Liver (tissue), 9 donors: ENCODE results near the gene CCER1. TPM values are rescaled to one million over a fixed set of nuclear protein-coding genes. Genes with fewer than 3 reads are reported as not detected.

ENCODE experiments used
- DNase-seq: peaks from one replicate; pipeline ENCODE4 v3.0.0-alpha.2; 2017; ENCODE audit warnings: low spot score
- H3K27ac ChIP-seq, 2 donors: one replicate each; pipeline ENCODE4 v1.7.0; 2013; ENCODE audit warnings: inconsistent platforms in 2 of 2, low read length in 2 of 2, control low read depth in 1 of 2, low read depth in 1 of 2, mild to moderate bottlenecking in 1 of 2
- H3K27me3 ChIP-seq, 4 donors: one replicate each; pipeline versions ENCODE4 v1.6.1 to v1.7.0; 2013; ENCODE audit warnings: low read length in 3 of 4, inconsistent platforms in 1 of 4, mild to moderate bottlenecking in 1 of 4, moderate library complexity in 1 of 4; ENCODE audit not compliant: control insufficient read depth in 4 of 4, insufficient read depth in 4 of 4
- H3K36me3 ChIP-seq, 4 donors: one replicate each; pipeline versions ENCODE4 v1.6.1 to v1.7.0; 2013; ENCODE audit warnings: low read length in 3 of 4, mild to moderate bottlenecking in 3 of 4, low read depth in 1 of 4, moderate library complexity in 1 of 4; ENCODE audit not compliant: control insufficient read depth in 4 of 4, insufficient read depth in 3 of 4
- H3K4me1 ChIP-seq, 4 donors: one replicate each; pipeline versions ENCODE4 v1.6.1 to v1.7.0; 2013; ENCODE audit warnings: low read length in 3 of 4, mild to moderate bottlenecking in 3 of 4, moderate library complexity in 1 of 4; ENCODE audit not compliant: control insufficient read depth in 4 of 4, insufficient read depth in 4 of 4
- H3K4me3 ChIP-seq, 3 donors: one replicate each; pipeline versions ENCODE4 v1.6.1 to v1.7.0; 2013; ENCODE audit warnings: low read length in 3 of 3, control low read depth in 1 of 3, low read depth in 1 of 3, mild to moderate bottlenecking in 1 of 3
- H3K9ac ChIP-seq, 2 donors: one replicate each; pipeline ENCODE4 v1.7.0; 2013; ENCODE audit warnings: low read length in 2 of 2, mild to moderate bottlenecking in 2 of 2, moderate library complexity in 2 of 2, control low read depth in 1 of 2, low read depth in 1 of 2
- H3K9me3 ChIP-seq, 4 donors: one replicate each; pipeline versions ENCODE4 v1.6.1 to v1.7.0; 2013; ENCODE audit warnings: low read length in 3 of 4; ENCODE audit not compliant: control insufficient read depth in 4 of 4
- EGR1 ChIP-seq, 2 donors: IDR thresholded peaks; 2 replicates each; pipeline ENCODE4 v1.6.1; 2016 to 2018; ENCODE audit warnings: antibody characterized with exemption in 2 of 2, low read depth in 2 of 2
- FOXA1 ChIP-seq: IDR thresholded peaks from 2 replicates; pipeline ENCODE4 v1.6.1; 2016; ENCODE audit warnings: antibody characterized with exemption
- FOXA2 ChIP-seq: IDR thresholded peaks from 2 replicates; pipeline ENCODE4 v1.6.1; 2016; ENCODE audit warnings: antibody characterized with exemption
- HNF4G ChIP-seq: IDR thresholded peaks from 2 replicates; pipeline ENCODE4 v1.6.1; 2016; ENCODE audit warnings: antibody characterized with exemption
- NR2F2 ChIP-seq: IDR thresholded peaks from 2 replicates; pipeline ENCODE4 v1.6.1; 2016; ENCODE audit warnings: antibody characterized with exemption
- RAD21 ChIP-seq, 2 donors: IDR thresholded peaks; 2 replicates each; pipeline ENCODE4 v1.6.1; 2016; ENCODE audit warnings: antibody characterized with exemption in 2 of 2, mild to moderate bottlenecking in 2 of 2
- REST ChIP-seq: IDR thresholded peaks from 2 replicates; pipeline ENCODE4 v1.6.1; 2016; ENCODE audit warnings: antibody characterized with exemption, mild to moderate bottlenecking
- SP1 ChIP-seq: IDR thresholded peaks from 2 replicates; pipeline ENCODE4 v1.6.1; 2018; ENCODE audit warnings: antibody characterized with exemption, mild to moderate bottlenecking
- ZBTB33 ChIP-seq: IDR thresholded peaks from 2 replicates; pipeline ENCODE4 v1.6.1; 2016; ENCODE audit warnings: antibody characterized with exemption
- WGBS: extraction: QIAGEN DNeasy Blood & Tissue Kit; methylation state at CpG from one replicate; pipeline ENCODE4 v1.1.7; 2013; 5-methylcytosine and 5-hydroxymethylcytosine counted together
- polyA plus RNA-seq, 2 donors: library from polyadenylated mRNA; stranded (reverse) in 1 of 2; unstranded in 1 of 2; fragments of 200-250 nt in 1 of 2; fragments of >200 nt in 1 of 2; fragmentation: Nextera tagmentation in 1 of 2; extraction: Ambion mirVana in 1 of 2; gene quantifications; one replicate each; pipeline versions ENCODE4 v1.2.1 to v1.2.3, GENCODE V29; 2013 to 2015
- total RNA-seq, 2 donors: library from RNA; depleted of rRNA; stranded (reverse); fragments of >200 nt; gene quantifications; one replicate each; pipeline ENCODE4 v1.2.3, GENCODE V29; 2014
- TF ChIP-seq, protein P1 (sequence below): IDR thresholded peaks from 2 replicates; pipeline ENCODE4 v1.6.1; 2016; ENCODE audit warnings: antibody characterized with exemption
- donor health status: healthy.
- donor health status: healthy.
- donor health status: healthy.
- donor health status: healthy.
- donor health status: healthy.

Gene CCER1
- total and polyA plus RNA-seq, 4 donors: not detected

GRCh38 chr12:90970911-90971310 is 15.9 kb upstream of the CCER1 start:
- H3K9ac ChIP-seq: no peak overlapping the region
- no peak for DNase-seq

DNA sequence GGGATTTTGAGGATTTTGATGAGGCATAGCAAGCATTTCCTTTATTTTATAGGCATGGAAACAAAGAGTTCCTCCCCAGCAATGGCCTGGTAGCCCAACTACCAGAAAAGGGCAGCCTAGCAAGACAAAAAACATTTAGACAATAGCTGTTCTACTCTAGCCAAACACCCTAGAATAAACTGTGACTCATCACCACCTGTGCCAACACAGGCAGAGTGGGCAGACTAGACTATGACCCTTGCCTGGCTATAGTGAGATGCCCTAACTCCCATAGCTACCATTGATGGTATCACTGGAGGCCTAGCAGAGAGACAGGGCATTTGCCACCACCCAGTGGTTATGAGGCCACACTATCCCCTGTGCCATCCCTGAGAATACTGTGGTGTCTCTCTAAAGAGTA is 15.5 kb upstream of the CCER1 start:
- Histone ChIP-seq H3K27ac (no peak overlapping the region), H3K9me3 (no peaks in the 10 kb centered on the region), H3K9ac (no peak overlapping the region), H3K27me3 (no peaks in the 10 kb centered on the region), H3K36me3 (no peaks in the 10 kb centered on the region), H3K4me3 (no peak overlapping the region), H3K4me1 (no peaks in the 10 kb centered on the region)
- TF ChIP-seq RAD21 (IDR thresholded peaks at IDR 0.05): no peak
- TF ChIP-seq, protein P1, sequence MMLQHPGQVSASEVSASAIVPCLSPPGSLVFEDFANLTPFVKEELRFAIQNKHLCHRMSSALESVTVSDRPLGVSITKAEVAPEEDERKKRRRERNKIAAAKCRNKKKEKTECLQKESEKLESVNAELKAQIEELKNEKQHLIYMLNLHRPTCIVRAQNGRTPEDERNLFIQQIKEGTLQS: no peak
- no peak for TF ChIP-seq NR2F2
- DNase-seq: no peak

More at GRCh38 chr12:90970911-90971310, 15.9 kb upstream of the CCER1 start:
- no peak overlapping the region for H3K27ac ChIP-seq
- H3K27me3 ChIP-seq: no peaks in the 10 kb centered on the region
- no peaks in the 10 kb centered on the region for H3K4me1 ChIP-seq
- no peak overlapping the region for H3K4me3 ChIP-seq
- H3K36me3 ChIP-seq: no peaks in the 10 kb centered on the region
- TF ChIP-seq FOXA2 (no peak), EGR1 (IDR thresholded peaks at IDR 0.05; ENCODE audit: low read depth in 2 of 2) (no peak)
- no peaks in the 10 kb centered on the region for H3K9me3 ChIP-seq

GRCh38 chr12:90969851-90970250 is 14.9 kb upstream of the CCER1 start:
- no peak for DNase-seq
- Histone ChIP-seq H3K27me3 (no peaks in the 10 kb centered on the region), H3K9me3 (no peaks in the 10 kb centered on the region), H3K27ac (no peak overlapping the region), H3K9ac (no peak overlapping the region), H3K4me3 (no peak overlapping the region), H3K36me3 (no peaks in the 10 kb centered on the region), H3K4me1 (no peaks in the 10 kb centered on the region)
- WGBS: 92% methylated on average over 2 of the region's 2 CpGs
- TF ChIP-seq ZBTB33: no peak
- no peak for TF ChIP-seq NR2F2
- TF ChIP-seq FOXA1: no peak
- TF ChIP-seq HNF4G: no peak
- no peak for TF ChIP-seq REST
- TF ChIP-seq FOXA2: no peak
- TF ChIP-seq SP1: no peak
